AG09309 (cell line): ENCODE data around the gene CDH3.

ENCODE experiments used
- DNase-seq: peaks from one replicate; pipeline ENCODE4 v3.0.0-alpha.2; 2010; ENCODE audit warnings: low read depth
- H3K4me3 ChIP-seq: 2 replicates; pipeline ENCODE4 v1.5.1; 2011; ENCODE audit warnings: mild to moderate bottlenecking, low read depth, low read length, moderate library complexity; ENCODE audit not compliant: control insufficient read depth
- CTCF ChIP-seq: IDR thresholded peaks from 2 replicates; pipeline ENCODE4 v1.5.1; 2011; ENCODE audit warnings: mild to moderate bottlenecking, low read depth, low read length, inconsistent platforms; ENCODE audit not compliant: insufficient read depth, control insufficient read depth; ENCODE audit errors: missing control alignments

Gene CDH3

DNA sequence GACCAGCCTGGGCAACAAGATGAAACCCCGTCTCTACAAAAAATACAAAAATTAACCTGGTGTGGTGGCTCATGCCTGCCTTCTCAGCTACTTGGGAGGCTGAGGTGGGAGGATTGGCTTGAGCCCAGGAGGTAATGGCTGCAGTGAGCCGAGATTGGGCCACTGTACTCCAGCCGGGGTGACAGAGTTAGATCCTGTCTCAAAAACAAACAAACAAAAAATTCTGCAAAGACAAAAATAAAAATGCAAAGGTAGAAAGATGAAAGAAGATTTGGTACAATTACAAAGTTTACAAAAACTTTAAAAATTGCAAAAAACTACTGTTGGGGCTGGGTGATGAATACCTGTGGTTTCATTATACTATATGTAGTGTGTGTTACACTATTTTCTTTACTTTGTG, 86.5 kb downstream of the CDH3 start:
- TF ChIP-seq CTCF: no peak
- H3K4me3 ChIP-seq: no peak overlapping the region
- DNase-seq: no peak

GRCh38 chr16:68732042-68732680, 87.1 kb downstream of the CDH3 start:
- no peak for TF ChIP-seq CTCF
- no peak for DNase-seq
- H3K4me3 ChIP-seq: no peak overlapping the region

- no peak for DNase-seq
- H3K4me3 ChIP-seq: no peak overlapping the region
- TF ChIP-seq CTCF: no peak
Observed at GRCh38 chr16:68732741-68733399, 87.8 kb downstream of the CDH3 start.

- no peak for DNase-seq
- no peak overlapping the region for H3K4me3 ChIP-seq
- no peak for TF ChIP-seq CTCF
Observed at GRCh38 chr16:68733570-68733969, 88.5 kb downstream of the CDH3 start.

GRCh38 chr16:68734782-68735181, 89.7 kb downstream of the CDH3 start:
- no peak overlapping the region for H3K4me3 ChIP-seq
- DNase-seq: no peak
- no peak for TF ChIP-seq CTCF

GRCh38 chr16:68736561-68736960, 91.5 kb downstream of the CDH3 start:
- H3K4me3 ChIP-seq: no peak overlapping the region
- no peak for DNase-seq
- TF ChIP-seq CTCF: no peak
